HEK293 (cell line): ENCODE data around the gene DHFR.

Experiments
- GLI2 ChIP-seq: fragments of 450-650 bp; formaldehyde crosslinking; IDR thresholded peaks from 2 replicates; pipeline ENCODE4; 2017; ENCODE audit warnings: missing biosample characterization, missing genetic modification characterization, low read depth, borderline replicate concordance
- SP2 ChIP-seq: fragments of 450-650 bp; formaldehyde crosslinking; IDR thresholded peaks from 2 replicates; pipeline ENCODE4 v1.5.1; 2016; ENCODE audit warnings: missing biosample characterization, missing genetic modification characterization
- TCF7L2 ChIP-seq: IDR thresholded peaks from 2 replicates; pipeline ENCODE4 v1.6.1; 2011; ENCODE audit warnings: low read depth, mild to moderate bottlenecking, inconsistent platforms, low read length, moderate library complexity, borderline replicate concordance
- ZBTB7A ChIP-seq: fragments of 450-650 bp; formaldehyde crosslinking; IDR thresholded peaks from 2 replicates; pipeline ENCODE4 v1.5.1; 2016; ENCODE audit warnings: low read depth, missing biosample characterization, missing genetic modification characterization
- ZNF174 ChIP-seq: fragments of 450-650 bp; formaldehyde crosslinking; IDR thresholded peaks from 2 replicates; pipeline ENCODE4 v1.5.0; 2017; ENCODE audit warnings: missing biosample characterization, mild to moderate bottlenecking, missing genetic modification characterization
- ZNF510 ChIP-seq: fragments of 450-650 bp; formaldehyde crosslinking; IDR thresholded peaks from 2 replicates; pipeline ENCODE4 v1.5.1; 2018; ENCODE audit warnings: mild to moderate bottlenecking, missing genetic modification characterization, missing biosample characterization; ENCODE audit not compliant: insufficient replicate concordance
- ZNF558 ChIP-seq: fragments of 450-650 bp; formaldehyde crosslinking; IDR thresholded peaks from 2 replicates; pipeline ENCODE4 v1.5.1; 2016; ENCODE audit warnings: missing biosample characterization, missing genetic modification characterization
- ZNF747 ChIP-seq: fragments of 450-650 bp; formaldehyde crosslinking; IDR thresholded peaks from 2 replicates; pipeline ENCODE4 v1.5.1; 2016; ENCODE audit warnings: missing biosample characterization, missing genetic modification characterization
- TF ChIP-seq, protein P1 (sequence below): fragments of 450-650 bp; formaldehyde crosslinking; IDR thresholded peaks from 2 replicates; pipeline ENCODE4 v1.5.1; 2016; ENCODE audit warnings: missing biosample characterization, missing genetic modification characterization
- TF ChIP-seq, protein P2 (sequence below): fragments of 450-650 bp; formaldehyde crosslinking; IDR thresholded peaks from 2 replicates; pipeline ENCODE4 v1.5.1; 2016; ENCODE audit warnings: missing biosample characterization, missing genetic modification characterization, low read depth
- TF ChIP-seq, protein P3 (sequence below): fragments of 450-650 bp; formaldehyde crosslinking; optimal IDR thresholded peaks from 2 replicates; pipeline ENCODE3; 2016; ENCODE audit warnings: missing biosample characterization, mild to moderate bottlenecking, missing genetic modification characterization
- TF ChIP-seq, protein P4 (sequence below): fragments of 450-650 bp; formaldehyde crosslinking; IDR thresholded peaks from 2 replicates; pipeline ENCODE4 v1.5.1; 2016; ENCODE audit warnings: missing biosample characterization, missing genetic modification characterization

DNA sequence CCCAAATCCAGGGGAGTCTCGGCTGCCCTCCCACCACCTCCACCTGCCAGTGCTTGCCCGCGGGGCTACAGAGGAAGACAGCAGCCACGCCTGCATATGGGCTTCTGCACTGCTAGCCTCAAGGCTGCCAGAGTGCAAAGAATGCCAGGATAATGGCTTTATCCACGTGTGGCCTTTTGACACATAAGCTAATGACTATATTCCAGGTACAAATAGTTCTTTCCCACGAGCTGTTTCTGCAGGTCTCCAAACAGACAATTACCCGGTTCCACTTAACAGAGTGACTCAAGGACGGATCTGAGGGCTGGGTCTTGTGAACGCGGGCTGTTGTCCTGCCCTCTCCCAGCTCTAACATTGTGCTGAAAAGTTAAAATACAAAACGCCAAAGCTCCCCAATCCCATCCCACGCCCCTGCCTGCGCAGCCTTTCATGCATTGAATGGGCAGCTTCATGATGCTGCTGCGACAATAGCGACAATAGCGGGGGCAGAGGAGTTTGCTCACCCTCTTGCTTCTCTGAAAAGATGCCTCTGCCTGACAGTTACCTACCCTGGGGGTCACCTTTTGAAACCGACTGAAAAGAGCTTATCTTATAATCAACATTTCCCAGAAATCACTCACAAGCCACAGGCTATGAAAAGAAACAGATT lies 39.4 kb downstream of the DHFR start:
- TF ChIP-seq ZBTB7A (tag by site-specific recombination) = no peak
- TF ChIP-seq, protein P1, sequence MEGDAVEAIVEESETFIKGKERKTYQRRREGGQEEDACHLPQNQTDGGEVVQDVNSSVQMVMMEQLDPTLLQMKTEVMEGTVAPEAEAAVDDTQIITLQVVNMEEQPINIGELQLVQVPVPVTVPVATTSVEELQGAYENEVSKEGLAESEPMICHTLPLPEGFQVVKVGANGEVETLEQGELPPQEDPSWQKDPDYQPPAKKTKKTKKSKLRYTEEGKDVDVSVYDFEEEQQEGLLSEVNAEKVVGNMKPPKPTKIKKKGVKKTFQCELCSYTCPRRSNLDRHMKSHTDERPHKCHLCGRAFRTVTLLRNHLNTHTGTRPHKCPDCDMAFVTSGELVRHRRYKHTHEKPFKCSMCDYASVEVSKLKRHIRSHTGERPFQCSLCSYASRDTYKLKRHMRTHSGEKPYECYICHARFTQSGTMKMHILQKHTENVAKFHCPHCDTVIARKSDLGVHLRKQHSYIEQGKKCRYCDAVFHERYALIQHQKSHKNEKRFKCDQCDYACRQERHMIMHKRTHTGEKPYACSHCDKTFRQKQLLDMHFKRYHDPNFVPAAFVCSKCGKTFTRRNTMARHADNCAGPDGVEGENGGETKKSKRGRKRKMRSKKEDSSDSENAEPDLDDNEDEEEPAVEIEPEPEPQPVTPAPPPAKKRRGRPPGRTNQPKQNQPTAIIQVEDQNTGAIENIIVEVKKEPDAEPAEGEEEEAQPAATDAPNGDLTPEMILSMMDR (tag by site-specific recombination) = no peak
- TF ChIP-seq, protein P2, sequence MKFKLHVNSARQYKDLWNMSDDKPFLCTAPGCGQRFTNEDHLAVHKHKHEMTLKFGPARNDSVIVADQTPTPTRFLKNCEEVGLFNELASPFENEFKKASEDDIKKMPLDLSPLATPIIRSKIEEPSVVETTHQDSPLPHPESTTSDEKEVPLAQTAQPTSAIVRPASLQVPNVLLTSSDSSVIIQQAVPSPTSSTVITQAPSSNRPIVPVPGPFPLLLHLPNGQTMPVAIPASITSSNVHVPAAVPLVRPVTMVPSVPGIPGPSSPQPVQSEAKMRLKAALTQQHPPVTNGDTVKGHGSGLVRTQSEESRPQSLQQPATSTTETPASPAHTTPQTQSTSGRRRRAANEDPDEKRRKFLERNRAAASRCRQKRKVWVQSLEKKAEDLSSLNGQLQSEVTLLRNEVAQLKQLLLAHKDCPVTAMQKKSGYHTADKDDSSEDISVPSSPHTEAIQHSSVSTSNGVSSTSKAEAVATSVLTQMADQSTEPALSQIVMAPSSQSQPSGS (tag by site-specific recombination) = no peak
- TF ChIP-seq GLI2 = no peak
- TF ChIP-seq SP2 (tag by site-specific recombination) = no peak
- TF ChIP-seq ZNF747 (tag by site-specific recombination) = no peak
- no peak for TF ChIP-seq ZNF558 (tag by site-specific recombination)
- no peak for TF ChIP-seq ZNF510 (tag by site-specific recombination)
- no peak for TF ChIP-seq TCF7L2
- TF ChIP-seq, protein P3, sequence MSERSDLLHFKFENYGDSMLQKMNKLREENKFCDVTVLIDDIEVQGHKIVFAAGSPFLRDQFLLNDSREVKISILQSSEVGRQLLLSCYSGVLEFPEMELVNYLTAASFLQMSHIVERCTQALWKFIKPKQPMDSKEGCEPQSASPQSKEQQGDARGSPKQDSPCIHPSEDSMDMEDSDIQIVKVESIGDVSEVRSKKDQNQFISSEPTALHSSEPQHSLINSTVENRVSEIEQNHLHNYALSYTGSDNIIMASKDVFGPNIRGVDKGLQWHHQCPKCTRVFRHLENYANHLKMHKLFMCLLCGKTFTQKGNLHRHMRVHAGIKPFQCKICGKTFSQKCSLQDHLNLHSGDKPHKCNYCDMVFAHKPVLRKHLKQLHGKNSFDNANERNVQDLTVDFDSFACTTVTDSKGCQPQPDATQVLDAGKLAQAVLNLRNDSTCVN (tag by site-specific recombination) = no peak
- TF ChIP-seq ZNF174 (tag by site-specific recombination) = no peak
- TF ChIP-seq, protein P4, sequence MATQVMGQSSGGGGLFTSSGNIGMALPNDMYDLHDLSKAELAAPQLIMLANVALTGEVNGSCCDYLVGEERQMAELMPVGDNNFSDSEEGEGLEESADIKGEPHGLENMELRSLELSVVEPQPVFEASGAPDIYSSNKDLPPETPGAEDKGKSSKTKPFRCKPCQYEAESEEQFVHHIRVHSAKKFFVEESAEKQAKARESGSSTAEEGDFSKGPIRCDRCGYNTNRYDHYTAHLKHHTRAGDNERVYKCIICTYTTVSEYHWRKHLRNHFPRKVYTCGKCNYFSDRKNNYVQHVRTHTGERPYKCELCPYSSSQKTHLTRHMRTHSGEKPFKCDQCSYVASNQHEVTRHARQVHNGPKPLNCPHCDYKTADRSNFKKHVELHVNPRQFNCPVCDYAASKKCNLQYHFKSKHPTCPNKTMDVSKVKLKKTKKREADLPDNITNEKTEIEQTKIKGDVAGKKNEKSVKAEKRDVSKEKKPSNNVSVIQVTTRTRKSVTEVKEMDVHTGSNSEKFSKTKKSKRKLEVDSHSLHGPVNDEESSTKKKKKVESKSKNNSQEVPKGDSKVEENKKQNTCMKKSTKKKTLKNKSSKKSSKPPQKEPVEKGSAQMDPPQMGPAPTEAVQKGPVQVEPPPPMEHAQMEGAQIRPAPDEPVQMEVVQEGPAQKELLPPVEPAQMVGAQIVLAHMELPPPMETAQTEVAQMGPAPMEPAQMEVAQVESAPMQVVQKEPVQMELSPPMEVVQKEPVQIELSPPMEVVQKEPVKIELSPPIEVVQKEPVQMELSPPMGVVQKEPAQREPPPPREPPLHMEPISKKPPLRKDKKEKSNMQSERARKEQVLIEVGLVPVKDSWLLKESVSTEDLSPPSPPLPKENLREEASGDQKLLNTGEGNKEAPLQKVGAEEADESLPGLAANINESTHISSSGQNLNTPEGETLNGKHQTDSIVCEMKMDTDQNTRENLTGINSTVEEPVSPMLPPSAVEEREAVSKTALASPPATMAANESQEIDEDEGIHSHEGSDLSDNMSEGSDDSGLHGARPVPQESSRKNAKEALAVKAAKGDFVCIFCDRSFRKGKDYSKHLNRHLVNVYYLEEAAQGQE (tag by site-specific recombination) = no peak
